ENCODE measurements around the gene CENPM.

The CENPM gene

GRCh38 chr22:41929418-41929810 is 17.5 kb downstream of the CENPM start:
- DNase-seq = no peak

DNA sequence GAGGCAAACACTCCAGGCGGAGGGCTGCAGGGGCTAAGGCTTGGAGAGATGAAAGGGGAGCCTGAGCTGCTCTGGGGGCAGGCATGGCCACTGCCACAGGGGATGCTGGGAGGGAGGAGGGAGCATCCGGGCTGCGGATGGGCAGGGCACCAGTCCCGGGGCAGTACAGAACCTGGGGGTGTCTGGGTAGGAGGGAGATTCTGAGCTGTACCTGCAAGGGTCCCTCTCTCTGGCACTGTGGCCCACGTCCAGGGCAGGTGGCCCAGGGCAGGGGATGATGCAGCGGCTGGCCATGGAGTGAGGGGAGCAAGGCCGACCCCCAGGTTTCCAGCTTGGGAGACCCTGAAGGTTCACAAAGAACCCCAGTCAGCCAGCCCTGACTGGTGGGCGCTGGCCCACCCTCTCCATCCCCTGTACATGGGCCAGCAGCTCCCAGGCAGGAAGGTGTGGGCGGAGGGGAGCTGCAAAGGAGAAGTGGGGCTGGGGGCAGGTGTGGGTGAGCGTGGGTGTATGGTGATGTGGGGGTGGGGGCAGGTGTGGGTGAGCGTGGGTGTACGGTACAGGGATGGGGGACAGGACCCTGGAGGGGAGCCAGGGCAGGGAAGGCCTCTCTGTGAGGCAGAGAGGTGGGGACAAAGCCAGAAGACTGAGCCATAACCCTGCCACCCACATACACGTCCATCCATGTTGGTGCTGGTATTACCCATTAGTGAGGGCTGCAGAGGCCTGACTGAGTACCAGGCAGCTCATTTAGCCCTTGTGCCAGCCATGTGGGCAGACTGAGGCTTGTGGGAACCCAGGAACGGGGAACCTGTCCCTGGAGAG is 18.1 kb downstream of the CENPM start:
- peak in 1 of 2 experiments; percentile 35 for DNase-seq

- DNase-seq = peak in 1 of 2 experiments; percentile 37
Measured at GRCh38 chr22:41927813-41928212, 19.1 kb downstream of the CENPM start.

GRCh38 chr22:41925783-41926460 is 21.0 kb downstream of the CENPM start:
- DNase-seq = peak; percentile 87 to 90

GRCh38 chr22:41923595-41924276 is 23.2 kb downstream of the CENPM start:
- DNase-seq = no peak

DNA sequence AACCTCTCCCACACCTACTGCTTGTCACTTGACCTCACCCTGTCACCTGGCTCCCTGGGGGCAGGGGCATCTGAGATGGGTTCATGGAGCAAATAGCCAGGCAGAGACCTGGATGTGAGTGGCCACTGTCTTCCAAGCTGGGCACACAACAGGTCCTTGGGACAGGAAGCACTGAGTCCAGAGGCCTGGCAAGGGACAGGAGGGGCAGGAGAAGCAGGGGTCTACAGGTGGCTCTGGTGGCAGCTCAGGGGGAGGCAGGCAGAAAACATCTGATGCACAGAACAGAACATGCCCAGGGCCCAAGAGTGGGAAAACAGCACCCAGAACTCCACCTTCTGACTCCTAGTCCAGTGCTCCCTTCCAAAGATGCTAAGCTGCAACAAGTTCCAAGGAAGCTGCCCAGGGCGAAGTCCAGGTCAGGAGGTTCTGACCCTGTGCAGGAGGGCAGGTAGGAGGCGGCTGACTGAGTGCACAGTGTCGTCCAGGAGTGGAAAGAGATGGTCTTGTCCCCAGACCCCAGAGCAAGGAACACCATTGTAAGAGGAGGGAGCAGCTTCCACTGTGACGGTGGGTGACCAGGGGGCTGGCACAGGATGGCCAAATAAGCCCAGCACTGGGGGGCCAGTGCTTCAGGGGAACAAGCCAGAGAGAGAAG is 23.9 kb downstream of the CENPM start:
- DNase-seq = no peak

DNA sequence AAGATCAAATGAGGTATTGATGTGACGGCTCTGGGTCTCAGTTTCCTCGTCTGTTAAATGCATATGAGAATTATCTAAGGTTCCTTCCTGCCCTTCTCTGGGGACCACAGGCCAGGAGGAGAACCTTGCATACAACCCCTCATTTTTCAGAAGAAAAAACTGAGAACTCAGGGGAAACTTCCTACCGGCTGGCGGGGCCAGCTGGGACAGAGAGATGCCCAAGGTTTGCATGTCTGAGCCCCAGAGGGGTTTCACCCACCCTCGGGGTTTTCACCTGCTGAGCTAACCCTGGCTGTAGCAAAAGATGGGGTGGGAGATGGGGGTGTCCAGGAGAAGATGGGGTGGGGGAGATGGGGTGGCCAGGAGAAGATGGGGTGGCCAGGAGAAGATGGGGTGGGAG is 24.6 kb downstream of the CENPM start:
- DNase-seq = no peak

DNA sequence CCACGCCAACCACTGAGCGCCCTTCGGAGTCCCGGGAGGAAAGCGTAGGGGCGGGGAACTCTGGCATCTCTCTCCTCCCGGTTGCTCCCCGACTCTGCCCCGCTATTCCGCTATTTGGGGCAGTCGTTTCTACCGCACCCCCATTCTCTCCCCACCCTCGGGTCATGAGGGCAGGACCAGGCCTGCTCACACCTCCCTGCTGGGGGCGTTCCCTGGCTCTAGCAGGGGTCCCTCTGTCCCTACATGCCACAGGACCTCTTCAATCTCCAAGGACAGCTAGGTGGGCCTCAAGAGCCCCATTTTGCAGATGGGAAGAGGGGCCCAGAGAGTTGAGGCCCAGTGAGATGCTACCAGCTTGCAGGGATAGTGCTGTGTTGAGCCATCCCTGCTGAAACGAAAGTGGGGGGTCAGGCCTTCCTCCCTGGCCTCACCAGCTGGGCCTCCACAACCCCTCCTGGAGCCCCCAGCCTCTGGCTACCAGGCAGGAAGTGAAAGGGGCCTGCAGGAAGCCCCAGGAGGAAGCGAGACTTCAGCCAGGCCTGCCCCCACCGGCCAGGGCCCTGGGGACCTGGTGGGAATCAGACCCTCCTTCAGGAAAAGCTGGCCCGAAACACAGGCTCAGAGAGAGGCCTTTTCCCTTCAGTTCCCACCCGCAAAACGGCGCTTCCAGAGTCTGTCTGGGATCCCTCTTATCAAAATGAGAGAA is 26.5 kb downstream of the CENPM start:
- DNase-seq = no peak

GRCh38 chr22:41919357-41920224 is 27.4 kb downstream of the CENPM start:
- DNase-seq = peak; percentile 66 to 73

- DNase-seq = no peak
Measured at GRCh38 chr22:41917903-41918791, 28.8 kb downstream of the CENPM start.

GRCh38 chr22:41917375-41917902 is 29.5 kb downstream of the CENPM start:
- DNase-seq = no peak

DNA sequence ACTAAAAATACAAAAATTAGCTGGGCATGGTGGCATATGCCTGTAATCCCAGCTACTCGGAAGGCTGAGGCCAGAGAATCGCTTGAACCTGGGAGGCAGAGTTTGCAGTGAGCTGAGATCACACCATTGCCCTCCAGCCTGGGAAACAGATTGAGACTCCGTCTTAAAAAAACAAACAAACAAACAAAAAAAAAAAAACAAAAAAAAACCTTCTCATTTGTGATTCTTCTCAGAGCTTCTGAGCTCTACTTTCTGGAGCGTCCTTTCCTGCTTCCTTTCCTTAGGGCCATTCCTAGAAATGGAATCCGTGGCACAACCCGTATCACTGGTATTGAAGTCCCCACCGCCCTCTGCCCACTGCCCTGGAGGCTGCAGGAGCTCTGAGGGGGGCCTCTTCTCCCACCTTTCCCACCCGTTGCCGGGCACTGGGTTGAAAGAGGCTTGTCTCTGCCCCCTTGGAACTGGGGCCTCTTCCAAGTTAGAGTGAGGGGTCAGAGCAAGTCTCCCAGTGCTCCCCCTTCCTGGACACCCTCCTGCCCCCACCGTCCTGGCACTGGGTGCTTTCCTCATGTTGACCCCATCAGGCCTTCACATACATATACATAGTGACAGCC is 30.1 kb downstream of the CENPM start:
- DNase-seq = no peak

- DNase-seq = no peak
Measured at GRCh38 chr22:41915786-41916493, 31.0 kb downstream of the CENPM start.

DNA sequence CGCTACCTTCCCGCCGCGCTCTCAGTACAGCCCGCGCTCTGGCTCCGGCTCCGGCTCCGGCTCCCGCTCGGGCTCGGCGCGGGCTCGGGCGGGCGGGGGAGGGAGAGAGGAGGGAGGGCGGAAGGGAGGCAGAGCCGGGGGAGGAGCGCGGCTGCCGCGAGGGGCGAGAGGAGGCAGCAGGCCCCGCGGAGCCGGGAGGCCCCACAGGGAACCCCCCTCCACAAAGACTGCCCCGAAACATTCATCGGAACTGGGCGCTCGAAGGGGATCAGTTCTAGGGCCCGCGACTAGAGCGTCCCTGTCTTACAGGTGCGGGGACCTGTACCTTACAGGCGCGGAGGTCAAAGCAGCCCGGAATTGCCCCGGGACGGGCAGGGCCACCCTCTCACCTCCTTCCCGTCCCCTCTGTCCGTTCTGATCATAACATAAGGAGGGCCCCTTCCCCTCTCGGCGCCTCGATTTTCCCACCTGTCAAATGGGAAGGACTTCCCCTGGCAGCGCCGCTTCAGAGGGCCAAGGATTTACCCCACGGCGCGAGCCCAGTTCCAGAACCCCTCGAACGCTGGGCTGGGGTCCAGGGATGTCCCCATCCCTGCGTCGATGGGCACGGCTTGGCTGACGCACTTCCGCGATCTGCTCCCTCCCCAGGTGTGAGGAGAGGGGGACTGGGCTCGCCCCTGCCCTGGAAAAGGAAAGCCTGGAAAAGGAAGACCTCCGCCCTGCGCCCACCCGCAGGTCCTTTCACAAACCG is 31.7 kb downstream of the CENPM start, which contains the start of gene SHISA8:
Gene SHISA8 (minus strand): TSS at position 40 of the 751 bp plus-strand sequence. CDS start 407 bp downstream, outside the sequence.
- peak in 1 of 2 experiments; percentile 70 for DNase-seq

GRCh38 chr22:41914611-41915034 is 32.3 kb downstream of the CENPM start:
- DNase-seq = no peak

- DNase-seq = peak; percentile 32 to 35
Measured at GRCh38 chr22:41913842-41914534, 33.0 kb downstream of the CENPM start.

GRCh38 chr22:41913040-41913719 is 33.8 kb downstream of the CENPM start:
- DNase-seq = peak in 1 of 2 experiments; percentile 31

All from activated T-cell treated with anti-CD3 and anti-CD28 coated beads, Interleukin-2, amount 50 U/mL, for 48 hours (primary cell).